Spleen (tissue), 7 donors: ENCODE results near the gene FAM47E.

Experiments
- CTCF ChIP-seq, 11 experiments: fragments of 200-600 bp in 7 of 11; fragments of 450-650 bp in 4 of 11; sonication (generic) in 4 of 11; IDR thresholded peaks in 8 of 11; conservative IDR thresholded peaks in 3 of 11; 1 replicate in 7 of 11; 2 replicates in 4 of 11; pipeline versions ENCODE4 v1.4.0 to v1.8.0; 2016 to 2021; ENCODE audit warnings: antibody characterized with exemption in 11 of 11, inconsistent platforms in 4 of 11, mild to moderate bottlenecking in 1 of 11
- POLR2A ChIP-seq, 3 donors: fragments of 450-650 bp; IDR thresholded peaks; one replicate each; pipeline ENCODE4 v1.5.1; 2017; ENCODE audit warnings: antibody characterized with exemption in 3 of 3, mild to moderate bottlenecking in 1 of 3
- donor health status: DM: no; HTN: no; CAD: no; lungs with moderate emphysema.
- donor health status: DM: no; HTN: no; CAD: no.
- donor health status: DM: no; HTN: no; CAD: no.

- TF ChIP-seq CTCF (IDR thresholded peaks at IDR 0.05 in 8 of 11, conservative IDR thresholded peaks at IDR 0.05 in 3 of 11) (no peak), POLR2A (IDR thresholded peaks at IDR 0.05) (no peak)
These were observed 15.6 kb upstream of the FAM47E start for GRCh38 chr4:76235915-76236314.
